GM12873 (cell line): ENCODE measurements around the gene LMOD3.

Experiments
- CTCF ChIP-seq: IDR thresholded peaks from 2 replicates; pipeline ENCODE4 v1.5.1; 2012; ENCODE audit warnings: low read depth, mild to moderate bottlenecking, moderate library complexity, low read length, control low read depth; ENCODE audit not compliant: insufficient read depth; ENCODE audit errors: missing control alignments

Gene LMOD3

GRCh38 chr3:69116897-69117296 lies 5.5 kb downstream of the LMOD3 start:
- no peak for TF ChIP-seq CTCF

DNA sequence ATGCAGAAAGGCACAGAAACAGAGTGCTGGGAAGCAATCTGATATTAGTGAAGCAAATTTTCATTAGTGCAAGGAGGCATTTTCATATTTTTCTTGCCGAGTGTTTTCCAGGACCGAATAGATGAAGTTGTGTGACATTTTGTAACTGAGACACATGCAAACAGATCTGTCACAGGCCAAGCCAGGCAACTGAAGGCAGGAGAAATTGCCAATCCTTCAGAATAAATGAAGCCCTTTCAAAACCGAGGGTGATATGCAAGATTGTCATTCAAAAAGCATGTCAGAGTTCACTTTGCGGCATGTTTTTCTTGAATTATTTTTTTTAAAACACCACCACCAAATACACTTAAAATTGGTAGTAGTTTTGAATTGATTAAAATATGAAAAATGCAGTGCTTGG lies 6.2 kb downstream of the LMOD3 start:
- no peak for TF ChIP-seq CTCF

GRCh38 chr3:69115731-69116130 lies 6.7 kb downstream of the LMOD3 start:
- no peak for TF ChIP-seq CTCF

- no peak for TF ChIP-seq CTCF
Measured at GRCh38 chr3:69113536-69113935, 8.9 kb downstream of the LMOD3 start.

DNA sequence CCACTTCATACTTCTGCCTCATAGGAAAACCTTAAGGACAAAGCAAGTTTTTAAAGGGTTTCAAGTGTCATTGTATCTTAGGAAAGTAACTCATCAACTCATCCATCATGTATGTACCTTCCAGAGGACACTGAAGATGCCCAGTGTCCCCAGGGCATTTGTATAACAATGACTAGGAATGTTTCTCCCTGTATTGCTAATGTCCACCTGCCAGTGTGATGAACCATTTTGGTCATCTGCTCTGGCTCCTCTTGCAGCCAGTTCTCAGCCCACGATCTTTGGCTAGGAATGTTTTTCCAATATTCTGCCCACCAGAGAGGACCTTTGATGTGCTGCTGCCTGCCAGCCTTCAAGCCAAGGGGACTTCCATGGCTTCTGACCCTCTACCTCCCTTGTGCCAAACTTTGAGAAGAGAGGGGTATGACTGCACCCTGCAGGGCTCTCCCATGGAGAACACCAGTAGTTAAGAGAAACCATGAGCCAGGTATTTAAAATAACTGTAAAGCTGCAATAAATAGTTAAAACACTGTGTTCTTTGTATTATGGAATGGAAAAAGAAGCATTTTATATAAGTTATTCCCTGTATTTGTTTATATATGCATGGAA lies 11.4 kb downstream of the LMOD3 start:
- TF ChIP-seq CTCF = no peak

DNA sequence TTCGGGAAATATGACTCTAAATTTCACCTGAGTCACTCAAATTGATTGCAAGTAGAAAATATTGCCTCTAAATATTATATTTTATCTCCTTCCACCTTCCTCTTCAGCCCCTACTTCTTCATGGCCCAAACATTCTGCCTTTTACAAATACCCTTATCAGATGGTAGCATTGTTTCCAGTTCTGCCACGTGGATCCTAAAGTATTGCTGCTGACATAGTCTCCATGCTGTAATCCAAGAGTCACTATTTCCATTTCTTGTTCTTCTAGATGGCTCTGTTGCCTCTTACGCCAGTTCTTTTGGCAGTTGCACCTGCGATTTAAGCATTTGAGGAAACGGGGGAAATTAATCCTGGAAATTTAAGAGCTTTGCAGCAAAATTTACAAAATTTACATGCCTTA lies 13.6 kb downstream of the LMOD3 start:
- TF ChIP-seq CTCF = no peak

- TF ChIP-seq CTCF = no peak
Measured at GRCh38 chr3:69107841-69108240, 14.6 kb downstream of the LMOD3 start.
